Ovary (tissue), 3 donors: ENCODE data around the gene MCM3AP.

ENCODE experiments used
- POLR2A ChIP-seq: fragments of 450-650 bp; IDR thresholded peaks from one replicate; pipeline ENCODE4 v1.6.1; 2017; ENCODE audit warnings: antibody characterized with exemption, mild to moderate bottlenecking, moderate library complexity
- TF ChIP-seq, protein P1 (sequence below), 3 donors: fragments of 450-650 bp in 2 of 3; fragments of 200-600 bp in 1 of 3; IDR thresholded peaks; one replicate each; pipeline versions ENCODE4 v1.5.1 to v1.8.0; 2016 to 2022; ENCODE audit warnings: antibody characterized with exemption in 3 of 3, mild to moderate bottlenecking in 1 of 3
- donor health status: DM: no; HTN: no; CAD: no.

DNA sequence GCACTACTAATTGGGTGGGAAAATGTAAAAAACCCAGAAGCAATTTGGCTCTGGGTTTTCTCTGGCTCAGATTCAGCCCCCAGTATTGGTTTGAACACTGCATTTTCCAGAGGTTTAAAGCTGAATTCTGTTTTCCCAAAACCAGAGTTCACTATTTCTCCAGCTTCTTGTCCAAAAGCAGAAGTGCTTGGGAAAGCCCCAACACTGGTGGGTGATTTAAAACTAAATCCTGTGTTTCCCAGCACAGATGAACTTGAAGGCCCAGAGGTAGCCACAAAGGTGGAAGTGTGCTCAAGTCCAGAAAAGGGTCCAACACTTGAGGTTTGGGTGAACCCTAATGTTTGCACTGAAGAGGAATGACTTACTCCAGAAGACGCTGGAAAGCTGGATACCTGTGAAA, 678 bp downstream of the MCM3AP start:
- TF ChIP-seq, protein P1, sequence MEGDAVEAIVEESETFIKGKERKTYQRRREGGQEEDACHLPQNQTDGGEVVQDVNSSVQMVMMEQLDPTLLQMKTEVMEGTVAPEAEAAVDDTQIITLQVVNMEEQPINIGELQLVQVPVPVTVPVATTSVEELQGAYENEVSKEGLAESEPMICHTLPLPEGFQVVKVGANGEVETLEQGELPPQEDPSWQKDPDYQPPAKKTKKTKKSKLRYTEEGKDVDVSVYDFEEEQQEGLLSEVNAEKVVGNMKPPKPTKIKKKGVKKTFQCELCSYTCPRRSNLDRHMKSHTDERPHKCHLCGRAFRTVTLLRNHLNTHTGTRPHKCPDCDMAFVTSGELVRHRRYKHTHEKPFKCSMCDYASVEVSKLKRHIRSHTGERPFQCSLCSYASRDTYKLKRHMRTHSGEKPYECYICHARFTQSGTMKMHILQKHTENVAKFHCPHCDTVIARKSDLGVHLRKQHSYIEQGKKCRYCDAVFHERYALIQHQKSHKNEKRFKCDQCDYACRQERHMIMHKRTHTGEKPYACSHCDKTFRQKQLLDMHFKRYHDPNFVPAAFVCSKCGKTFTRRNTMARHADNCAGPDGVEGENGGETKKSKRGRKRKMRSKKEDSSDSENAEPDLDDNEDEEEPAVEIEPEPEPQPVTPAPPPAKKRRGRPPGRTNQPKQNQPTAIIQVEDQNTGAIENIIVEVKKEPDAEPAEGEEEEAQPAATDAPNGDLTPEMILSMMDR (IDR thresholded peaks at IDR 0.05), result no peak
- TF ChIP-seq POLR2A, result no peak
